Right hindlimb (tissue), 1 donor: ENCODE data around the gene CEACAM7.
"Not testable (repeated sequence)": the region's sequence is repeated elsewhere in the genome, so short reads cannot be mapped to it uniquely, and the experiment has no call there.

Experiments used
- DNase-seq: peaks from one replicate; pipeline ENCODE4 v3.0.0-alpha.2; 2018

The CEACAM7 gene

GRCh38 chr19:41688098-41688497 is at the start of gene CEACAM7:
Gene CEACAM7, minus strand, starts transcription at chr19:41688270. Its CDS starts 105 bp downstream, at chr19:41688165.
- DNase-seq, result no peak

DNA sequence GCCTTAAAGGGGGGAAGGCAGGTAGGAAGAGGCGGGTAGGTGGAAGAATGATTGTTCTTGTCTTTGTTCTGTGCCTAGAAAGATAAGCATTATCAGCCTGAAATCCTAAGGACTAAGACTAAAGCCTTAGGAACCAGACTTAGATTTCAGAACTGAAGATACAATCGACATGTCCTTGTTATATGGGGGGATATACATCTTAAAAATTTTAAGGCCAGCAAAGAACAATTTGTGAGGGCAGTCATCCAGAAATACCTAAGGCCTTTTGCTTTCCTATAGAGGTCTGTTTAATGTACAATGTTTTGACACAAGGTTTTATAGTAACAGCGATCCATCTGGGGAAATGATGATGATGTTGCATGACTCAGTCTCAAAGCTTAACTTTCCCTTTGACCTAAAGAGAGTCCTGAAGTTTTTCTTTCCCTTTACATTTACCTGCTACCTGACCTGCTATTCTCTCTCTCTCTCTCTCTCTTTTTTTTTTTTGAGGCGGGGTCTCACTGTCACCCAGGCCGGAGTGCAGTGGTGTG is 47.1 kb upstream of the CEACAM7 start:
- no peak for DNase-seq

DNA sequence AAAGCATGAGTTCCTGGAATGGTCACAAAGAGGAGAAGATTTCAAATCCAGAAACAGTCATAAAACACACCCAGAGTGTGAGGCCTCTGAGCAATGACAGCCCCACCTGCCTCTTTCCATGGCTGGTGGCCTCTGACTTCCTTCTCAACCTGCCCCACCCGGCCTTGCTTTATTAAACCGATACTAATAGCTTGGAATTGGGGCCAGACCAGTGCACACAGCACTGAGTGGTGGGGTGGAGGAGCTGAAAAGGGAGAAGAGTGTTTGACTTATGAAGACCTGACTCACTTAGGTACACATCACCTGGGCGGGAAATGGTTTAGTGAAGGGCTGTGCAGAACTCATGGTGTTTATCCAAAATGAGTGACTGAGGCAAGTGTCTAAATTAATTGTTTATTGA is 46.5 kb upstream of the CEACAM7 start:
- DNase-seq, result no peak

DNA sequence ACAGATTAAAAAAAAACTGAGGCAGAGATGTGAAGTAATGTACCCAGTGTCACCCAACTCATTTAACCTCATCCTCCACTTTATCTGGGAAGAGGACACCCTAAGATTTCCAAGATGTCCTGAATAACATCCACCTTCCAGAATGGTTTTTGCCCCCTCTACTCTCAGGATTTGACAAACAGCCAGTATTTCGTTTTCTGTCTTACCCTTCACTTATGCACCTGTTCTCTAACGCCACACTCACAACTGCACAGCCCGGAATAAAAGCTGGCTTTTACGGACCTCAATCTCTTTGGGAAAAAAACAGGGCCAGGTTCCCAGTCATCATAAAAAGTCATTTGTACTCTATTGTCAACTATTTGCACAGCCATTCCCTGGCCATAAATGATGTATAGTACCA is 46.1 kb upstream of the CEACAM7 start:
- no peak for DNase-seq

DNA sequence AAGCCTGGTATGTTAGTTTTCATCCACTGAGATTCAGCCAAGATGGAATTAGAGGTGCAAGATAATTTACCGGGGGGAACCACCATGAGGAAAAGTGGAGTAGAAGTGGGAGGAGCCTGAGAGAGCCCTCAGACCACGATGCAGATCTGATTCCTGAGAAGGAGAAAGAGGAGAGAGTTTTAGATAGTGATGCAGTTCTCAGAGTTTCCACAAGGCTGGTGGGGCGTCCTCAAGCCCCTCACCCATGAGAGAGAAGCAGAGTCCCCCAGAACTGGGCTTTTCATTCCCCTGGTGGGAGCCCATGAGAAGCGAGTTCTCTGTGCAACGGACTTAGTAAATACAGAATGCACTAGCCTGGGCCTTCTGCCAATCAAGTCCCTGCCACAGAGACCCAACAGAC is 38.4 kb upstream of the CEACAM7 start:
- no peak for DNase-seq

DNA sequence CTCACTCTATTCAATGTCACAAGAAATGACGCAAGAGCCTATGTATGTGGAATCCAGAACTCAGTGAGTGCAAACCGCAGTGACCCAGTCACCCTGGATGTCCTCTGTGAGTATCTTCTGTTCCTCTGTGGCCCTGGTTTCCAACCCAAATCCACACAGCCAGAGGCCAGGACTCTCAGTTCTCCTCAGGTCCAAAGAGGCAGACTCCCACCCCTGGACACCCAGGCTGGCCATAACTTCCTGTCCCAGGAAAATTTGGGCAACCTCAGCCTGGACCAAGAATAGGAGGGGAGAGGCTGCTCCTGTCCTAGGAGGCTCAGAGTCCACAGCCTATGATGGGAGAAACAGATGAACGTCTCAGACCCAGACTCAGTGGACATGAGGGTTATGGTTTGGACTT is 32.0 kb upstream of the CEACAM7 start:
- no peak for DNase-seq

DNA sequence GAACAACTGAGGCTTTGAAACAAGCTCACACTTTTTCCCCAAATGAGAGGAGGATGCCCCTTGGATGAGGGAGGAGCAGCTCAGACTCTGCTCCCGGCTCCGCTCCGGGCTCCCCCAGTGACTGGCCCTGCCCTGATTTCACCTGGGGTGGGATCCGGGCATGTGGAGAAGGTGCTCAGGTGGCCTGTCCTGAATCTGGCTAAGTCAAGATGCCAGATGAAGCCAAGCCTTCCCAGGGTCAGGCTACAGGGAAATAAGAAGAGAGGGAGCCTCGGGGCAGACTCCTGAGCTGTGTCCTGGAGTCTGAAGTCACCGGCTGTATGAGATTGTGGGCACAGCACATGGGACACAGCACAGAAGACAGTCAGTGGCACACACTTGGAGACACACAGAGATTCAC is 30.7 kb upstream of the CEACAM7 start:
- no peak for DNase-seq

- no peak for DNase-seq
Measured at GRCh38 chr19:41714598-41714997, 26.5 kb upstream of the CEACAM7 start.

DNA sequence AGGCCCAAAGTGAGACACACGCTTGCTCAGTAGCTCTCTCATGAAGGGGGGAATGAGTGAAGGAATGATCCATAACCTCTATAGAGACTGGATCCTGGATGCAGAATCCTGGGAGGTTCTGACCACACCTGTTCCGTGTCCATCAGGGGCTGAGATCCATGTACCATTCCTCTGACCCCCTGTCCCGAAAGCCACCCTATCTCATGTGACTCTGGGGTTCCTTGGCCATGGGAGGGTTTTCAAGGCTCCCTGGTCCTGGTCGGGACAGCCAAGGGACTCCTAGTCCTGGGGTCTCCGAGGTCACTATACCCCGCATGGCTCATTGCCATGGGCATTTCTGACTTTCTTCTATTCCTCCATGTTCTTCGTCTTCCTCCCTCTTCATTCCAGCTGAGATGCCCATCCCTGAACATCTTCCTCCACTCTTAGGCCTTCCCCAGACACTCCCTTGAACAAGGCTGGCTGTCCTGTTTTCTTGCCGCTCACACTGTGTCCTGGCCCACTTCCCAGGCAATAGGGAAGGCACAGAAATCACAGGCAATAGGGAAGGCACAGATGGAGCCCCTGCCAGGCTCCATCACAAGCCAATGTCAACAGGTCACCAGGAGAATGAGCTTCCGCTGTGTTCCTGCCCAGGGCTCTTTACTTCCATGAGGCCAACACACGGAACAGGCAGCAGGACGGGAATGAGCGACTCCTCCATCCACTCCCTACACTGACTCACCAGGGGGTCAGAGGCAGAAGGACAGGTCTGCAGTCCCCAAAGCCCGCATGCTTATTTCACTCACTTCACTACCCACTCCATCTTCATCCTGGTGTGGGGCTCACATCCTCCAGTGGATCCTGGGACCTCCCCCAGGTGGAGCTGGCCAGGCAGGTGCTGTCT is 23.5 kb upstream of the CEACAM7 start:
- no peak for DNase-seq

DNA sequence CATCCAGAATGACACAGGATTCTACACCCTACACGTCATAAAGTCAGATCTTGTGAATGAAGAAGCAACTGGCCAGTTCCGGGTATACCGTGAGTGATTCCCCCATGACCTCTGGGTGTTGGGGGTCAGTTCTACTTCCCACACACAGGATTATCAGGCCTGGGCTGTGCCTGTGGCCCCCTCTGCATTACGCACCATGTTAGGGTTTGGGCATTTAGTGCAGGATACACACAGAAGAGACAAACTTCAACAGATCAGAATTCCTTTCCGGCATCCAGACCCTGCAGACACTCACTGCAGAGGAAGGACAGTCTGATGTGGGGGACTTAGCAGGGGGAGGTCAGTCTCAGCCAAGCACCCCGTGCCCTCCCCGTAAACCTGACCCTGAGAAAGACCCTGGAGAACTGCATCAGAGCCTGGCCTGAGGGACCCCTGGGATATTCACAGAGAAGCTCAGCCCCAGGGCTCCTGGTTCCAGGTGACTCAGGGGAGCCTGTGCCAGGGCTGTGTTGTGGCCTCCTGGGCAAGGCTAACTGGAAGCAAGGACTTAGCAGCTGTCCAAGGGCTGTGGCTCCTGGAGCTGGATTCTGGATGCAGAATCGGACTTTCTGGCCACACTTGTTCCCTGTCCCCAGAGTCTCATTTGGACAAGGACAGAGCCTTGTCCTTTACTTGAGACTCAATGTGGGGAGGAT is 22.0 kb upstream of the CEACAM7 start:
- no peak for DNase-seq

GRCh38 chr19:41709516-41709915 is 21.4 kb upstream of the CEACAM7 start:
- not testable (repeated sequence) for DNase-seq

DNA sequence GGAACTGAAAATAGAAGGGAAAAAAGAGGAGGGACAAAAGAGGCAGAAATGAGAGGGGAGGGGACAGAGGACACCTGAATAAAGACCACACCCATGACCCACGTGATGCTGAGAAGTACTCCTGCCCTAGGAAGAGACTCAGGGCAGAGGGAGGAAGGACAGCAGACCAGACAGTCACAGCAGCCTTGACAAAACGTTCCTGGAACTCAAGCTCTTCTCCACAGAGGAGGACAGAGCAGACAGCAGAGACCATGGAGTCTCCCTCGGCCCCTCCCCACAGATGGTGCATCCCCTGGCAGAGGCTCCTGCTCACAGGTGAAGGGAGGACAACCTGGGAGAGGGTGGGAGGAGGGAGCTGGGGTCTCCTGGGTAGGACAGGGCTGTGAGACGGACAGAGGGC is 20.4 kb upstream of the CEACAM7 start, which contains the start of gene CEACAM5:
Gene CEACAM5, plus strand, starts transcription at position 146 of the 400 bp plus-strand sequence. Its CDS starts 106 bp downstream, at position 252.
- no peak for DNase-seq

DNA sequence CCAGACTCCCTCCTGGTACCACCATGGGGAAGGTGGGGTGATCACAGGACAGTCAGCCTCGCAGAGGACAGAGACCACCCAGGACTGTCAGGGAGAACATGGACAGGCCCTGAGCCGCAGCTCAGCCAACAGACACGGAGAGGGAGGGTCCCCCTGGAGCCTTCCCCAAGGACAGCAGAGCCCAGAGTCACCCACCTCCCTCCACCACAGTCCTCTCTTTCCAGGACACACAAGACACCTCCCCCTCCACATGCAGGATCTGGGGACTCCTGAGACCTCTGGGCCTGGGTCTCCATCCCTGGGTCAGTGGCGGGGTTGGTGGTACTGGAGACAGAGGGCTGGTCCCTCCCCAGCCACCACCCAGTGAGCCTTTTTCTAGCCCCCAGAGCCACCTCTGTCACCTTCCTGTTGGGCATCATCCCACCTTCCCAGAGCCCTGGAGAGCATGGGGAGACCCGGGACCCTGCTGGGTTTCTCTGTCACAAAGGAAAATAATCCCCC is 19.9 kb upstream of the CEACAM7 start:
- no peak for DNase-seq

DNA sequence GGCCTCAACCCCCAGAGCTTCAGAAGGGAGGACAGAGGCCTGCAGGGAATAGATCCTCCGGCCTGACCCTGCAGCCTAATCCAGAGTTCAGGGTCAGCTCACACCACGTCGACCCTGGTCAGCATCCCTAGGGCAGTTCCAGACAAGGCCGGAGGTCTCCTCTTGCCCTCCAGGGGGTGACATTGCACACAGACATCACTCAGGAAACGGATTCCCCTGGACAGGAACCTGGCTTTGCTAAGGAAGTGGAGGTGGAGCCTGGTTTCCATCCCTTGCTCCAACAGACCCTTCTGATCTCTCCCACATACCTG is 19.4 kb upstream of the CEACAM7 start:
- no peak for DNase-seq

- no peak for DNase-seq
Measured at GRCh38 chr19:41706741-41707501, 18.9 kb upstream of the CEACAM7 start.

GRCh38 chr19:41705393-41706174 is 17.5 kb upstream of the CEACAM7 start:
- DNase-seq, result no peak

GRCh38 chr19:41703602-41704293 is 15.7 kb upstream of the CEACAM7 start:
- no peak for DNase-seq

GRCh38 chr19:41702171-41702651 is 14.1 kb upstream of the CEACAM7 start:
- DNase-seq, result no peak

DNA sequence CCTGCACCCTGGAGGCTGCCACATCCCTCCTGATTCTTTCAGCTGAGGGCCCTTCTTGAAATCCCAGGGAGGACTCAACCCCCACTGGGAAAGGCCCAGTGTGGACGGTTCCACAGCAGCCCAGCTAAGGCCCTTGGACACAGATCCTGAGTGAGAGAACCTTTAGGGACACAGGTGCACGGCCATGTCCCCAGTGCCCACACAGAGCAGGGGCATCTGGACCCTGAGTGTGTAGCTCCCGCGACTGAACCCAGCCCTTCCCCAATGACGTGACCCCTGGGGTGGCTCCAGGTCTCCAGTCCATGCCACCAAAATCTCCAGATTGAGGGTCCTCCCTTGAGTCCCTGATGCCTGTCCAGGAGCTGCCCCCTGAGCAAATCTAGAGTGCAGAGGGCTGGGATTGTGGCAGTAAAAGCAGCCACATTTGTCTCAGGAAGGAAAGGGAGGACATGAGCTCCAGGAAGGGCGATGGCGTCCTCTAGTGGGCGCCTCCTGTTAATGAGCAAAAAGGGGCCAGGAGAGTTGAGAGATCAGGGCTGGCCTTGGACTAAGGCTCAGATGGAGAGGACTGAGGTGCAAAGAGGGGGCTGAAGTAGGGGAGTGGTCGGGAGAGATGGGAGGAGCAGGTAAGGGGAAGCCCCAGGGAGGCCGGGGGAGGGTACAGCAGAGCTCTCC is 13.5 kb upstream of the CEACAM7 start:
- DNase-seq, result no peak

DNA sequence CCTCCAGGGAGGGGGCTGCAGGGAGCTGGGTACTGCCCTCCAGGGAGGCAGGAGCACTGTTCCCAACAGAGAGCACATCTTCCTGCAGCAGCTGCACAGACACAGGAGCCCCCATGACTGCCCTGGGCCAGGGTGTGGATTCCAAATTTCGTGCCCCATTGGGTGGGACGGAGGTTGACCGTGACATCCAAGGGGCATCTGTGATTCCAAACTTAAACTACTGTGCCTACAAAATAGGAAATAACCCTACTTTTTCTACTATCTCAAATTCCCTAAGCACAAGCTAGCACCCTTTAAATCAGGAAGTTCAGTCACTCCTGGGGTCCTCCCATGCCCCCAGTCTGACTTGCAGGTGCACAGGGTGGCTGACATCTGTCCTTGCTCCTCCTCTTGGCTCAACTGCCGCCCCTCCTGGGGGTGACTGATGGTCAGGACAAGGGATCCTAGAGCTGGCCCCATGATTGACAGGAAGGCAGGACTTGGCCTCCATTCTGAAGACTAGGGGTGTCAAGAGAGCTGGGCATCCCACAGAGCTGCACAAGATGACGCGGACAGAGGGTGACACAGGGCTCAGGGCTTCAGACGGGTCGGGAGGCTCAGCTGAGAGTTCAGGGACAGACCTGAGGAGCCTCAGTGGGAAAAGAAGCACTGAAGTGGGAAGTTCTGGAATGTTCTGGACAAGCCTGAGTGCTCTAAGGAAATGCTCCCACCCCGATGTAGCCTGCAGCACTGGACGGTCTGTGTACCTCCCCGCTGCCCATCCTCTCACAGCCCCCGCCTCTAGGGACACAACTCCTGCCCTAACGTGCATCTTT is 12.5 kb upstream of the CEACAM7 start:
- DNase-seq, result no peak
